HTR-8/SVneo (cell line): ENCODE measurements around the gene TMEM38B.

Experiments
- DNase-seq: peaks from one replicate; pipeline ENCODE4 v3.0.0; 2011; ENCODE audit warnings: low spot score, mixed read lengths; ENCODE audit not compliant: insufficient read length
- FAIRE-seq: peaks from 2 replicates; lab custom pipeline; 2011; peaks lifted over from hg19 to GRCh38; lab: Jason Lieb, UNC

TMEM38B gene, protein sequence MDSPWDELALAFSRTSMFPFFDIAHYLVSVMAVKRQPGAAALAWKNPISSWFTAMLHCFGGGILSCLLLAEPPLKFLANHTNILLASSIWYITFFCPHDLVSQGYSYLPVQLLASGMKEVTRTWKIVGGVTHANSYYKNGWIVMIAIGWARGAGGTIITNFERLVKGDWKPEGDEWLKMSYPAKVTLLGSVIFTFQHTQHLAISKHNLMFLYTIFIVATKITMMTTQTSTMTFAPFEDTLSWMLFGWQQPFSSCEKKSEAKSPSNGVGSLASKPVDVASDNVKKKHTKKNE

DNA sequence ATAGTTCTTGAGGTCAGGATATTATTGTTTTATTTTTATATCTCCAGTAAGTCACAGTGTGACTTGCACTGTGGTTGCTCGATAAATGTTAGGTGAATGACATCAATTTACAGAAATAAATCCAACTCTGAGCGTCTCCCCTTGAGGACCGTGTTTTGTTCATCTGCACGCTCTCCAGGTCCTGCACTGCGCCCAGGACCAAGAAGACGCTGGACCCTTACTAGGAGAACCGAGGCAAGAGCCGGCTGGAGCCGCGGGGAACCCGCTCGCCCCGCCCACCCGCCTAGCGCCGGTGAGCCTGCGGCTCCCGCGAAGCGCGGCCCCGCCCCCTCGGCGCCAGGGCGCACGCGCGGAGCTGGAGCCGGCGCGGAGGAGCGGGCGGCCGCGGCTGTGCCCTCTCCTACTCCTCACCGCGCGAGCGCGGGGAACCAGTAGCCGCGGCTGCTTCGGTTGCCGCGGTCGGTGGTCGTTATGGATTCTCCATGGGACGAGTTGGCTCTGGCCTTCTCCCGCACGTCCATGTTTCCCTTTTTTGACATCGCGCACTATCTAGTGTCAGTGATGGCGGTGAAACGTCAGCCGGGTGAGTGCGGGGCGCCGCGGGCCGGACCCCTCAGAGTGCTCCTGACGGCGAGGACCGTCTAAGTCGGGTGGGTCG, at the start of gene TMEM38B:
Gene TMEM38B, plus strand, starts transcription at position 352 of the 658 bp plus-strand sequence. Its CDS starts 120 bp downstream, at position 472.
- no peak for FAIRE-seq
- DNase-seq, result peak; percentile 85

- DNase-seq, result no peak
These were observed 47.3 kb upstream of the TMEM38B start for GRCh38 chr9:105646879-105647594.

DNA sequence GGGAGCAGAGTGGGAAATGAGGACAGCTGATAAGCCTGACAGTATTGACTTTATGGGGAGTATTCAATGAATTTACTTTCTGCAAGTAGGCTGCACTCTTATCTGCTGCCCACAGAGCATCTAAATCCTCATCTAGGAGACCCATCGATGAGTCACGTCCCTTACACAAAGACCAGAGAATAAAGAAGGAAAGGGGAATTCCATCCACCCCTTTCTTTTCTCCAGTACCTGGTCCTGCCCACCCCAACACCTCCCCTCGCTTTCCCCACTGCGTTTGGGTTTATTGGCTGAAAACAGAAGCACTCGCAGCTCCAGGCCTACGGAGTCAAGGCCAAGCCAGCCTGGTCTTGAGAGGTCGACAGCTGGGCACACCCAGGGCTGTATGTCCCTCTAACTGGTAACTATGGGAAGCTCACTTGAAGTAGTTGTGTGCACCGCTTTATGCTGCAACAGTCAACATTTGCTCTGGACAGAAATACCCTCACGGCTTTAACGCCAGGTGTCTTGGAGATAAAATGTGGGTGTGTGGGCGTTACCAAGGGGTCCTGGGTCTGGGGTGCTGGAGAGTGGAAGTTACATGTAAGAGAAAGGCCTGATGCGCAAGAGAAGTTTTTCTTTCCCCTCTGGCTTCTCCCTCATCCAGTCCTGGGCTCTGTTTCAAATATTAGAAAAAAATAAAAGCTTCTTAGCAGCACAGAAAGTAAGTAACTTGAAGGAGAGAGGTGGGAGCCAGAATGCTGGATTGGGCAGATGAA, 46.6 kb upstream of the TMEM38B start:
- no peak for DNase-seq
- no peak for FAIRE-seq

More at GRCh38 chr9:105646879-105647594, 47.3 kb upstream of the TMEM38B start:
- no peak for FAIRE-seq

DNA sequence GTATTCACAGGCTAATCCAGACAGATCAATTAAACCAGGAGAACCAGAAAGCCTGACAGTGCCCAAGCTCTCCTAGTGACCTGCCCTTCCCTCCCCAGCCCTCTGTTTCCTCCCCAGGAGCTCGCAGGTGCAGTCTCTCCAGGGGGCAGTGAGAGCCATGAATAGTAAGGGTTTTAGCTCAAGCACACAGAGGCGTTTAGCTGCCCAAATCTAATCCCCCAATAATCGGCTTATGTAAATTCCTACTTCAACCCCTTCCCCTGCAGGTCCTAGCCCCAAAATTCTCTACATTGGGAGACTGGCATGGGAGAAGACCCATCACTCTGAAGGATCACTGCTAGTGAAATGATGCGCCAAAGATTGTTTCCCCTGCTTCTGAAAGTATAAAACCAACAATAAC, 42.5 kb upstream of the TMEM38B start:
- no peak for FAIRE-seq
- DNase-seq, result no peak

- no peak for FAIRE-seq
- DNase-seq, result no peak
These were observed 38.0 kb upstream of the TMEM38B start for GRCh38 chr9:105656131-105656921.

DNA sequence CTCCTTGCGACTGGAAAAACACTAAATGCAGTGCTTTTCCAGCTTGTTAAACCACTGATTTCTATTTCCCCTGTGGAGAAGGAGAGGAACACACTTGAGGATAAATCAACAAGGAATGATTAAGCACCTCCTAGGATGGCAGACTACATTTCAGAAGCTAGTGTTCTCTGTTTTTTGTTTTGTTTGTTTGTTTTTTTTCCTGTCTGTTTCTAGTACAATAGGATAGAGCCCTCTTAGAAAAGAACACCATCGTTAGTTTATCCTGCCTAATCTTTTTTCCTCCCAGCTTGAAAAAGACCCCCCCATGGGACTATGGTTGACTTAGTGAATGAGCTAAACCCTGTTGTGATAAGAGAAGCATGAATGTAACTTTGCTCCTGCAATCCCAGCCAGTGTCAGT, 36.0 kb upstream of the TMEM38B start:
- FAIRE-seq (no peak), DNase-seq (no peak)

DNA sequence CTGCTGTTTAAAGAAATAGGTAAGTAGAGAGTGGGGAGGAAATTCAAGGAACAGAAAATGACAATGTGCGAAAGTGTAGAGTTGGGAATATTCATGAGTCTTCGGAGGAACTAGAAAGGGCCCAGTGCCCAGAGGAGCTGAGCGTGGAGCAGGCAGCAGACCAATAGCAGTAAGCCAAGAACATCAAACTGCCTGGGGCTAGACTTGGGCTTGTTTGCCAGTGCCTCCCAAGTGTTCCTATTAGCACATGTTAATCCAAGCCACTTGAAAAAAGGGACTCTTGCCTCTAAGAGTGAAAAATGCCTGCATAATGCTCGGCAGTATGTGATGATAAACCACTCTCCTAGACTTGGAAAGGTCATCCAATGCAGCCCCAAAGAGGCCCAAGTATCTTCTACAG, 33.3 kb upstream of the TMEM38B start:
- DNase-seq (no peak), FAIRE-seq (no peak)

GRCh38 chr9:105662184-105663104, 31.9 kb upstream of the TMEM38B start, which contains the start of gene TAL2:
Gene TAL2 (plus strand): TSS chr9:105662457. CDS start chr9:105662497, 40 bp downstream.
- DNase-seq (no peak), FAIRE-seq (no peak)

- FAIRE-seq (no peak), DNase-seq (no peak)
These were observed 30.4 kb upstream of the TMEM38B start for GRCh38 chr9:105663914-105664313.

DNA sequence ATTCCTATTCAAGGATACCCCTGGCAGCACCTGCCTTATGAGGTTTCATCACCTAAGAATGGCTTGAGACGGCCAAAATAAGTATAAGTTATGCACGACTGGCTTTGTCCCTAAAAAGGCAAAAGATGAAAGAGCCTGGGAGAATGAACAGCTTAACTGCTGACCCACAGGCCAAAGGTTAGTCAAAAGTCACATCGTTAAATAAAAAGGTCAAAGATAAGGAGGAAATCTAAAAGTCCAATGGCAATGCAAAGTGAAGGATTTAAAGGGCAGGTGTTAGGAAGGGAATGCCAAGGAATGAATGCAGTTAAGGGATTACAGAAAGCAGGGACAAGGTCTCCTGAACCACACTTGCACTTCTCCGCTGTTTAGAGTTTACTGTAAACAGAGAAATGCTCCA, 26.5 kb upstream of the TMEM38B start:
- DNase-seq, result no peak
- no peak for FAIRE-seq

DNA sequence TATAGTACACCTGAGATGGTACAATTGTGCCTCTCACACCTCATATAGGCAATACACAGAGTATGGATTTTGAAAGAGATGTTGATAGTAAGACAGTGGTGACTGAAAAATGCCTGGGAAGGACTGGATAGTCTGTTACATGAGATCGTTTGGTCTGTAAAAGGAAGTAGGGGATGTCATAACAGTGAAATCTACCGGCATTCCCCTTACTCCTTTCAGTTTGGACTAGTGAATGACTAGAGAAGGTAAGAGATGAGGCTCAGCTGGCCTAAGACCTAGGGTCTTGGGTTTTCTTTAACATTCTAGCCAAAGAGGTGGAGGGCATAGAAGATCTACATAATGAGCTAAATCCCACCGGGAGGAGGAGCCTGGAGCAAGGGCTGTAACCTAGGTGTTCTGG, 24.0 kb upstream of the TMEM38B start:
- FAIRE-seq, result no peak
- DNase-seq, result no peak

DNA sequence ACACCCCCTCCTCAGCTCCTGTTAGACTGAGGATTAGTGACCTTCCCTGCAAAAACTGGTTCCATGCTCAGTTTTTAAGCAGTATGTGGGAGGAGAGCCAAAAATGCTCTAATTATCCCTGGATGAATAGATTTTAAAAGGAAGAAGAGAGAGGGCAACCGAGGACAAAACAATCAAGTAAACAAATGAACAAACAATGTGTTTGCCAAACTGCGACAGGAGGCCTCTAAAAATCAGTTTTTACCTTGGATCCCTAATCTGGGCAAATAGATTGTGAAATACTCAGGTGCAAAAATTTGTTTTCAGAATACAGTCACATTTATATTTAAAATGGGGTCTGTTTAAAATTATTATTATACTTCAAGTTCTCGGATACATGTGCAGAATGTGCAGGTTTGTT, 23.6 kb upstream of the TMEM38B start:
- no peak for FAIRE-seq
- no peak for DNase-seq

DNA sequence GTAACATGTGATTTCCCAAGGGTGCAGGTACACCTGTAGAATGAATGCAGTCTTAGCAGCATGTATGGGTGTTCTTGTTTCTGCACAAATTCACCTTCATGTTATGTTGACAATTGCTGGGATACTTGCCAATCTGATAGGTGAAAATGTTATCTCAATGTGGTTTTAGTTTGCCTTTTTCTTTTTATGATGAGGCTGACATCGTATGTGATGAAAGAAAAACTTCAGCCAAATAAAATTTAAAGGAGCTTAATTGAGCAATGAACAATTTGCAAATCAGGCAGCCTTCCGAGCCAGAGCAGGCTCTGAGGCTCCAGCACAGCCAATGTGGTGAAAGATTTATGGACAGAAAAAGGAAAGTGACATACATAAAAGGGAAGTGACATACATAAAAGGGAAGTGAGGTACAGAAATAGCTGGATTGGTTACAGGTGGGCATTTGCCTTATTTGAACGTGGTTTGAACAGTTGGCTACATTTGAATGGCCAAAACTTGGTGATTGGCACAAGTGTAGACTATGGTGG, 21.6 kb upstream of the TMEM38B start:
- no peak for DNase-seq
- FAIRE-seq, result no peak

GRCh38 chr9:105673850-105674387, 20.4 kb upstream of the TMEM38B start:
- no peak for FAIRE-seq
- DNase-seq, result no peak

- FAIRE-seq, result no peak
- DNase-seq, result no peak
These were observed 17.9 kb upstream of the TMEM38B start for GRCh38 chr9:105676351-105676923.

DNA sequence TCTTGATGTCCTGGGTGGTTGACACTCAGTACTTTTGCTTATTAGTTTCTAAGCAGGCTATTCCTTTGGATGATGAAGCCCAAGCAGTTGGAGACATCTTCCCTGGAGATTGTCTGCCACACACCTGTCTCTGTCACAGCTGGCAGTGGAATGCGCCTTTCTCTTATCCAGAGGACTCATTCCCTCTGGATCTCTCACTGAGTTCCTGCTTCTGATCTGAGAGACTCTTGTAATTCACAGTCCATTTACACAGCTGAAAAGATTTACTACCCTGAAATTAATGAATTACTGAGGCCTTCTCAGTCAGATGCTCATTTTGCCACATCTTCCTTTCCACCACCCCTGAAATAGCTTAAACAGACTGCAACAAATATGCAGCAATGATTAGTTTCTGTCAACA, 16.2 kb upstream of the TMEM38B start:
- FAIRE-seq, result no peak

DNA sequence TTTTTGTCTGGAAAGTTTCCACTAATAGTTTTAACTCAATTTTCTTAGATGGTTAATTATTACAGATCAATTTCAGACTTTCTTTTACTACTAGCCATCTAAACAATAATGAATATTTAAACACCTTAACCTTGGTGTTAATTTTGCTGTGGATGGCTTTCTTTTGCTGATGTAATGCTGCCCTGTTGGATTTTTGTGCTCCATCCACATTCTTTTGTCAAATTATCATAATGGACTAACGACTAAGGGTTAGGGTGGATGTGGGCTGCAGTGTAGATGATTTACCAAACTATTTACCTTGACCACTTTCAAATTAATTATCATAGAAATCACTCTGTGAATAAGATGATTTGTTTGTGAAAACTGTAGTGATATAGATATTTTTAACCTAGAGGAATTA, 15.6 kb upstream of the TMEM38B start:
- DNase-seq, result no peak
- FAIRE-seq, result no peak

More for the DNA sequence above, 16.2 kb upstream of the TMEM38B start:
- no peak for DNase-seq
